ENCODE results near the gene GAPDHS.

The GAPDHS gene

DNA sequence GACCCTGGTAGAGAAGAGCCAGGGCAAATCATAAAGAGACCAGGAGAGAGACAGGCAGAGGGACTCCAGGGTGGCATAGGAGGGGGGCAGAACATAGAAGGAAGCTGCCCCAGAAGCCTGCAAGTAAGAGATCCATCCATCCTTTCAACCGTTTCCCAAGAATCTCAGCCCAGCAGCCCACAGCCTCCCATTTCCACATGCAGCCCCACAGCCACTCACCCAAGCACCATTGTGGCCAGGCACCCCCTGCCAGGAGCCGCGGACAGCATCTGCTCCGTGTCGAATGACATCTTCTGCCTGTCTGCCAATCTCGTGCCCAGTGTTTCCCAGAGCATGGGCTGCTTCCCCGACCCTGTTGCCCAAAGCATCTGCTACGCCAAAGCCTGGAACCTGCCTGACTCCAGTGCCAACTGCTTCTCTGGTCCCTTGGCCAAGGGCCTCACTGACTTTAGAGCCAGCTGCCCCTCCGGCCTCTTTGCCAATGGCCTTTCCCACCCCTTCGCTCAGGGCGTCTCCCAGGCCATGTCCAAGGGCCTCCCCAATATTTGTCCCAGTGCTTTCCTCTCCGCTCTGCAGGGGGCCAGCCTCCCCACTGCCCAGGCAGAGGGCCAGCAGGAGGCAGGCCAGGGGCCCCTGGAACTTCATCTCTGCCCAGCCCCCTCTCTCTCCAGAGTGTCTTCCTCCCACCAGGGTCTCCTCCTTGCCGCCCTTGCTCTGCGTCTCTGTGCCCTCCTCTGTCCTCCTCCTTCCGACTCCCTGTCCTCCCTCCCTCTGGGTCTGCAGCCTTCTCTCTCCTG is 20.2 kb upstream of the GAPDHS start:
- no peak for DNase-seq (ENCODE audit: insufficient read length)
- no peak for FAIRE-seq
- TF ChIP-seq POLR2A (IDR thresholded peaks at IDR 0.05; ENCODE audit: low read depth, low read length) (no peak), POLR2AphosphoS5 (IDR thresholded peaks at IDR 0.05; ENCODE audit: low read depth, low read length) (no peak), TAF1 (IDR thresholded peaks at IDR 0.05; ENCODE audit: borderline replicate concordance, low read depth, low read length) (no peak)

DNA sequence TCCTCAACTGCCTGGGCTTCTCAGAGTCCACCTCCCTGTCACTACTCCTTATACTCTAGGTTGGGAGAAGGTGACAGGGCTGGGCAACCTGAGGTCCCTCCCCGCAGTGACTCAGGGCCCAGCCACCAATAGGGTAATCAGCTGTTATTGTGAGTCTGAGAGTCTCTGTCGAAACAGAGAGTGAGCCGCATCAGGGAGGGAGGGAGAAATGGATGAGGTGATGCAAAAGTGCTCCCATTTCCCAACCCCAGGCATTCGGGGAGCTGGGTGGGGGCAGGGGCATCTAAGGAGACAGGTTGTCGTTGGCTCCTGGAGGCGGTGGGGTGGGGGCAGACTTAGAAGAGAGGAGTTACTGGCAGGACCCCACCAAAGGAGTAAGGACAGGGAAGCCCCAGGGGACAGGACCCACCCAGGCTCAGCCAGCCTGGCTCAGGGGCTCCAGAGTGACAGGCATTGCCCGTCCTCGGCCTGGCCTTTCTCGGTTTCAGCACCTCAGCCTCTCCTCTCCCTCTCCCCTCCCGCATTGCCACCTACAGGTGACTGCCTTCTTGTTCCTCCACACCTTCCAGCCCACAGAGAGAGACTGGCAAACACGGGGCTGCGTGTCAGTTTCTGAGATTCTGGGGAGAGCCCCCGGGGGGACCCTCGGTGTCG is 19.5 kb upstream of the GAPDHS start, which contains the start of gene DMKN:
Gene DMKN (minus strand): TSS at position 22 of the 654 bp plus-strand sequence. CDS start 174 bp downstream, outside the sequence.
- no peak for DNase-seq (ENCODE audit: insufficient read length)
- TF ChIP-seq TAF1 (IDR thresholded peaks at IDR 0.05; ENCODE audit: borderline replicate concordance, low read depth, low read length) (no peak), POLR2AphosphoS5 (IDR thresholded peaks at IDR 0.05; ENCODE audit: low read depth, low read length) (no peak), POLR2A (IDR thresholded peaks at IDR 0.05; ENCODE audit: low read depth, low read length) (no peak)
- no peak for FAIRE-seq

DNA sequence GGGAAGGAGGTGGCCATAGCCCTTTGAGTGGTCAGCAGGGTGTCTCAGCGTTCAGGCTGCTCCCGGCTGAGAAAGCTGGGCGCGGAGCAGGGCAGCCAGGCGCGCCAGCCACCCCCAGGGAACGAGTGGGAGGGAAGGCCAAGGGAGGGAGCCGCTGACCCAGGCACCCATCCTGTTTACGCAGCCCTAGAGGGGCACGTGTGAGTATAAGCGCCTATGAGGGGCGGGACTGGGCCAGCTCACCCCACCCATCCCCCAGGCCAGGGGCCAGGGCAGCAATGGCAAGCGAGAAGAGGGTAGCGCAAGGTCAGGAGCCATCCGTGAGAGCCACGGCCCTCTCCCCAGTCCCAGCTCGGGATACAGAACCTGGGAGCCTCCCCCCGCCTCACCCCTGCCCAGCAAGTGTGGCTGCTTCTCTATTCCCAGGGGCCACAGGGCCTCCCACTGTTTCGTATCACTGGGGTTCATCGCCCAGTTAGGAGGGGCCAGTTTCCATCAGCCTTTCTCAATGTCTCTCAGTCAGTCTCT is 18.9 kb upstream of the GAPDHS start:
- no peak for FAIRE-seq
- DNase-seq (ENCODE audit: insufficient read length): no peak
- TF ChIP-seq TAF1 (IDR thresholded peaks at IDR 0.05; ENCODE audit: borderline replicate concordance, low read depth, low read length) (no peak), POLR2A (IDR thresholded peaks at IDR 0.05; ENCODE audit: low read depth, low read length) (no peak), POLR2AphosphoS5 (IDR thresholded peaks at IDR 0.05; ENCODE audit: low read depth, low read length) (no peak)

DNA sequence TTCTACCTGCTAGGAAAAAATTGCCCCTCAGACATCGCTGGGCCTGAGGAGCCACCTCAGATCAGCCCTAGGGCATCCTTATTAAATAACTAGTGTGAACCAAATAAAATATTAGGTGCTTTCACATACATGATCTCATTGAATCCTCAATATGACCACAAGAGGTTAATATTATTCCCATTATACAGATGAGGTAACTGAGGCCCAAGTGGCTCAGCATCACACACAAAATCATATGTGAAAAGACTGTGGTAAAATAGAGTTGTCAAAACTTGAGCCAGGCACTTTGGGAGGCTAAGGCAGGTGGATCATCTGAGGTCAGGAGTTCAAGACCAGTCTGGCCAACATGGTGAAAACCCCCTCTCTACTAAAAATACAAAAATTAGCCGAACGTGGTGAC is 16.9 kb upstream of the GAPDHS start:
- no peak for TF ChIP-seq POLR2AphosphoS5 (IDR thresholded peaks at IDR 0.05; ENCODE audit: low read depth, low read length)
- no peak for TF ChIP-seq TAF1 (IDR thresholded peaks at IDR 0.05; ENCODE audit: borderline replicate concordance, low read depth, low read length)
- TF ChIP-seq POLR2A (IDR thresholded peaks at IDR 0.05; ENCODE audit: low read depth, low read length): no peak
- FAIRE-seq: no peak
- no peak for DNase-seq (ENCODE audit: insufficient read length)

DNA sequence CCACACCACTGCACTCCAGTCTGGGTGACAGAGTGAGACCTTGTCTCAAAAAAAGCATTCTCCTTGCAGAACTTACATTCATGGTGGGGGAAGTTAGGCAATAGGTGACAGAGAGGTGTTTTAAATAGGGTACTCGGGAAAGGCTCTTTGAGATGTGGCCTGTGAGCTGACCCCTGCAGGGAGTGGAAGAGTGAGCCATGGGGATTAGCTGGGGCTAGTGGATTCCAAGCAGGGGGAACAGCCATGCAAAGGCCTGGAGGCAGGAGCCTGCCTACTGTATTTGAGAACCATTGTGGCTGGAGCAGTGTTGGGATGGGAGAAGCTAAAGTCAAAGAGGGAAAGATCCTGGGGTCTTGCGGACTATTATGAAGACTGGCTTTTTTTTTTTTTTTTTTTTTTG is 15.9 kb upstream of the GAPDHS start:
- FAIRE-seq: no peak
- no peak for TF ChIP-seq POLR2A (IDR thresholded peaks at IDR 0.05; ENCODE audit: low read depth, low read length)
- TF ChIP-seq POLR2AphosphoS5 (IDR thresholded peaks at IDR 0.05; ENCODE audit: low read depth, low read length): no peak
- no peak for TF ChIP-seq TAF1 (IDR thresholded peaks at IDR 0.05; ENCODE audit: borderline replicate concordance, low read depth, low read length)
- no peak for DNase-seq (ENCODE audit: insufficient read length)

DNA sequence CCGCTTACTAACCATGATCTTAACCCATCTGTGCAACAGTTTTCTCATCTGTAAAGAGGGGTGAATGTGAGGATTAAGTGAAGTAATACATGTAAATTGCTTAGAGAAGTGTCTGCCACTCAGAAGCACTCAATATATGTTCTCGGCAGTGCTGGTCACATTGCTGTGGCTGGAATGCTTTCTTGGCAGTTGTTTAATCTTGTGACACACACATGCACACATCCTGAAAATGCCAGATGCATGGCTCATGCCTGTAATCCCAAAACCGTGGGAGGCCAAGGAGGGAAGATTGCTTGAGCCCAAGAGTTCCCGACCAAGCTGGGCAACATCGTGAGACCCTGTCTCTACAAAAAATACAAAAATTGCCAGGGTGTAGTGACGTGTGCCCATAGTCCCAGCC is 14.9 kb upstream of the GAPDHS start:
- FAIRE-seq: no peak
- DNase-seq (ENCODE audit: insufficient read length): no peak
- TF ChIP-seq TAF1 (IDR thresholded peaks at IDR 0.05; ENCODE audit: borderline replicate concordance, low read depth, low read length) (no peak), POLR2AphosphoS5 (IDR thresholded peaks at IDR 0.05; ENCODE audit: low read depth, low read length) (no peak), POLR2A (IDR thresholded peaks at IDR 0.05; ENCODE audit: low read depth, low read length) (no peak)

DNA sequence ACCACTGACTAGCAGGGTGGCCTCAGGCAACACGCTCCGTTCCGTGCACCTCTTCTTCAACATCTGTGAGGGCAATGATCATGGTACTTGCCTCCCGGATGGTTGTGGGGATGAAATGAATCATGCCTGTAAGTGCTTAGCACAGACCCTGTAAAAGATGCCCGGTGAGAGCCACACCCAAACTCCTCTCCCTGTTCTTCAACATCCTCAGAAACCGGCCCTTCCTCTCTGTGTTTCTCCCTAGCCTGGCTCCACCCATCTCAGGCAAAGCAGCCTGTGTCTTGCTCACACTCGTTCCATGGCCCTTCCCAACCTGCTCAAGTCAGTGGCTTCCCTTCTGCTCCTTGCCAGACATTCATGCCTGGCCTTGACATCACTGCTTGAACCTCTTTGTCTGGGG is 14.0 kb upstream of the GAPDHS start:
- TF ChIP-seq POLR2A (IDR thresholded peaks at IDR 0.05; ENCODE audit: low read depth, low read length): no peak
- no peak for TF ChIP-seq TAF1 (IDR thresholded peaks at IDR 0.05; ENCODE audit: borderline replicate concordance, low read depth, low read length)
- no peak for TF ChIP-seq POLR2AphosphoS5 (IDR thresholded peaks at IDR 0.05; ENCODE audit: low read depth, low read length)
- no peak for FAIRE-seq
- no peak for DNase-seq (ENCODE audit: insufficient read length)

DNA sequence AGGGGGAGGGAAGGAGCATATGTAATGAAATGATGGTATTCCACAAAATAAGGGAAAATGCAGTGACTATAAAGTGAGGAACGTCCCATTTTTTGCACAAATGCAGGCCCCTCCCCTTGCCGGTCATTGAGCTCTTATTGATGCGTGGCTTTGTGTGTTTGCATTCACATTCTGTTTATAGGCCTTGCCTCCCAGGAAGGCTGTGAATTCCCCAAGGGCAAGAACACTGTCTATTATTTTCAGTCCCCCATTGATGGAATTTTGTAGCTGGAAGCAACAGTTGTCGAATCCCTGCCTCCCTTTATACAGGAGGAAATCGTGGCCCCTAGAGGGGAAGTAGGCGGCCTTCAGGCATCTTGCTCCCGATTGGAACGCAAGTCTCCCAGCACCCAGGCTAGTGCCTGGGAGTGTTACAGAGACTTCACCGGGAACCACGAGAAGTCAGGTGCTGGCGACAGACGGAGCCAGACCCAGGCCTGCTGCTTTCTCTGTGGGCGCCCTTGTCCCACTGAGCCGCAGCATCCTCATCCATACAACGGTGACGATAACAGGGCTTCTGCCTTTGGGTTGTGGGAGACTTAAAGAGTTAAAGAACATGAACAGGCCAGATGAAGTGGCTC is 12.0 kb upstream of the GAPDHS start:
- TF ChIP-seq POLR2AphosphoS5 (IDR thresholded peaks at IDR 0.05; ENCODE audit: low read depth, low read length) (no peak), POLR2A (IDR thresholded peaks at IDR 0.05; ENCODE audit: low read depth, low read length) (no peak), TAF1 (IDR thresholded peaks at IDR 0.05; ENCODE audit: borderline replicate concordance, low read depth, low read length) (no peak)
- no peak for FAIRE-seq

DNA sequence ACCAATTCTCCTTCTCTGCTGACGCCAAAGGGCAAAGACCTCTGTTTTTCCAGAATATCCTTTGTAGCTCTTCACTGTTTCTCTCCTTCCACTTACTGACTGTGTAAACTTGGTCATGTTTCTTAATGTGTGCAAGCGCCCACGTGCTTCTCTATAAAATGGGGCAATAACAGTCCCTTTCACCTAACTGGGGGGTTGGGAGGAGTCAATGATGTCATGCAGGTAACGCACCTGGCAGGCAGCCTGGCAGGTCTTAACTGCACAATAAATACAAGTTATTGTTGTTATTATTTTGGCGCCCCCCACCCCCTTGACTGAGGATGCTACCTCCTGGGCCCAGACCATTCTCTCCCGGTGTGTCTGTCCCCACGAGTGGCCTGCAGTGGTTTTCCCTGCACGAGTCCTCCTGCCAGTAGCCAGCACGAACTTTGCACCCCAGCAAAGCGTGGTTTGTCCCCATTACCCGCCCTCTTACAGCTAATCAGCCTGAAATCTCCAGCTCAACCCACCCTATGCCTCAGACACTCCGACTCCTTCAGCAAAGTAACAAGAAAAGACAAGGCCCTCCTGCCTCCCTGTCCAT is 10.4 kb upstream of the GAPDHS start:
- no peak for DNase-seq (ENCODE audit: insufficient read length)
- no peak for TF ChIP-seq TAF1 (IDR thresholded peaks at IDR 0.05; ENCODE audit: borderline replicate concordance, low read depth, low read length)
- no peak for TF ChIP-seq POLR2A (IDR thresholded peaks at IDR 0.05; ENCODE audit: low read depth, low read length)
- no peak for TF ChIP-seq POLR2AphosphoS5 (IDR thresholded peaks at IDR 0.05; ENCODE audit: low read depth, low read length)
- FAIRE-seq: no peak

More for the DNA sequence above, 12.0 kb upstream of the GAPDHS start:
- no peak for DNase-seq (ENCODE audit: insufficient read length)

DNA sequence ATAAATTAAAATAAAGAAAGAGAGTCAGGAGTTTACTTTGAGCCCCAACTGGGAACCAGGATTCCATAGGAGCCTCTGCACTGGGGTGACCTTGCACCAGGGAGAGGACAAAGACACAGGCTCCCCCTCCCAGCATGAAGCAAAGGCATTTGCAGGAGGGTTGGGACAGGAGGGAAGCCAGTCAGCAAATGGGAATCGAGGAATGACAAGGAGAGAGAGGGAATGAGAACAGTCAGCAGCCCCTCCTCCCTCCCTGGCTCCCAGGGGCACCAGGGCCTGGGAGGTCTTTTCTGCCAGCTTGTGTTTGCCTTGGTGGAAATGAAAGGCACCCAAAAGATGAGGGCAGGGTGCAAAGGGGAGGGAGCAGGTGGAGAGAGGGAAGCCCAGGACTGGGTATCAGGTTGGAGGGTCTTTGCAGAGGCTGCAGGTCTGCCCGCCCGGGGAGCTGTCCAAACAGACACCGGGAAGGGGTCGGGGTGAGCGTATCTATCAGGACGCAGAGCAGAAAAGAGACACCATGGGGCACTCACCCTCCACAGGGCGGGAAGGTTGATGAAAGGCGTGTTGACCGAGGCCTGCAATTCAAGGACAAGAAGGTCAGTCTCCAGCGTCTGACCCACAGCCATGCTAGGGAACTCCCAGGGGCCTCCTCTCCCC is 8.9 kb upstream of the GAPDHS start:
- FAIRE-seq: no peak
- no peak for DNase-seq (ENCODE audit: insufficient read length)
- TF ChIP-seq POLR2AphosphoS5 (IDR thresholded peaks at IDR 0.05; ENCODE audit: low read depth, low read length) (no peak), TAF1 (IDR thresholded peaks at IDR 0.05; ENCODE audit: borderline replicate concordance, low read depth, low read length) (no peak), POLR2A (IDR thresholded peaks at IDR 0.05; ENCODE audit: low read depth, low read length) (no peak)

Measured in GM12892 (cell line).